NCI-H1930 (cell line): ENCODE results near the gene COL18A1.
A peak's percentile ranks its signal among the peaks of the same experiment; 100 is the strongest.

ENCODE experiments used
- DNase-seq, 2 experiments: peaks; one replicate each; lab custom pipeline; 2025; lab: John Stamatoyannopoulos, UW

Gene COL18A1

GRCh38 chr21:45536301-45537081 lies 131.5 kb downstream of the COL18A1 start:
- no peak for DNase-seq

DNA sequence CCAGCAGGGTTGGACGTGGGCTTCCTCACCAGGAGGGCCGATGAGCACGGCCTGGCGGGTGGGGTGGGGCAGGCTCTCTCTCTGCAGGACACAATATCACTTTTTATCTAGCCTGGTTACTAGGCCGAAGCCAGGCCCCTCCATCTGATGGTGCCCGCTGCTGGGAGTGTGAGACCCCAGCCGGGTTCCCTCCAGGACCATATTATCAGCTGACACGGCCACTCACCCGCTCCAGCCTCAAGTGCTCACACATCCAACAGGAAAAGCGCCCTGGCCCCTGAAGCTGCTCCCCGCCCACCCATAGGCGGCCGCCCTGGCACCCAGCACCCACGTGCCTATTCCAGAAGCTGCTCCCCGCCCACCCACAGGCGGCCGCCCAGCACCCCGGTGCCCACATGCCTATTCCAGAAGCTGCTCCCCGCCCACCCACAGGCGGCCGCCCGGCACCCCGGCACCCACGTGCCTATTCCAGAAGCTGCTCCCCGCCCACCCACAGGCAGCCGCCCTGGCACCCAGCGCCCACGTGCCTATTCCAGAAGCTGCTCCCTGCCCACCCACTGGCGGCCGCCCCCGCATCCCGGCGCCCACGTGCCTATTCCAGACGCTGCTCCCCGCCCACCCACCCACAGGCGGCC lies 132.3 kb downstream of the COL18A1 start:
- no peak for DNase-seq

- DNase-seq: no peak
Observed at GRCh38 chr21:45537746-45538291, 132.9 kb downstream of the COL18A1 start.

- DNase-seq: no peak
Observed at GRCh38 chr21:45538381-45539045, 133.5 kb downstream of the COL18A1 start.

DNA sequence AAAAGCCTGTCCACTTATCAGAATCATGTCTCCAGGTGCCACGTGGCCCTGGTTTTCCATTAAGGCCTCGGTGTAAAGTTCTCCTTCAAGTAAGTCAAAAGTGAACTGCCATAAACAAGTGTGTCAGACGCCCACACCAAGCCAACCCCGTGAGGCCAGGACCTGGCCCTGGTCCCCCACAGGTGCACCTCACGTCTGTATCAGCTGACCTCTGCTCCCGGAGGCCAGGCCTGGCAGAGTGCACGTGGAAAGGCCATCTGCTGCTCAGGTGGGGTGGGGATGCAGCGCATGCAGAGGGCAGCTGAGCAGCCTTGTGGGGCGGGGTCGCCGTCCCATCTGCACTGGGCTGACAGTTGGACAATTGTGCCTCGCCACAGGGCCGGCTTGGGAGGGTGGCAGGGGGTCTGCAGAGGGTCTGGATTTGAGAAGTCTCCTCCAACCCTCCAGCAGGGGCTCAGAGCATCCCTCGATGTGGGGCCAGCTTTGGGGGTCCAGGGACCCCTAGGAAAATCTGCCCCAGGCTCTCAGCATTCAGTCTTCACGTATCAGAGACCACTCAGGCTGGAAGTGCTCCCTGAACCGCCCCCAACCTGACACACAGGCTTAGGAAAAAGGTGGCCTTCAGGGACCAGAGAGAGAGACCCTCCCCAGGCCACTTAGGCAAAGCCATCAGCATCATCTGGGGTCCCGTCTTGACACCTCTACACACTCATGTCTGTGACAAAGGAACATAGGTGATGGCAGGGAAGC lies 134.3 kb downstream of the COL18A1 start:
- DNase-seq: no peak

GRCh38 chr21:45539796-45540600 lies 135.0 kb downstream of the COL18A1 start:
- DNase-seq: no peak

GRCh38 chr21:45540601-45540970 lies 135.6 kb downstream of the COL18A1 start:
- DNase-seq: no peak

GRCh38 chr21:45541221-45542039 lies 136.5 kb downstream of the COL18A1 start:
- DNase-seq: peak in 1 of 2 experiments; percentile 23

GRCh38 chr21:45542242-45542666 lies 137.3 kb downstream of the COL18A1 start, which contains the start of gene SLC19A1:
TSS of gene SLC19A1 (minus strand) at chr21:45542440. CDS start at chr21:45537959, 4,481 bp downstream.
- DNase-seq: peak; percentile 14 to 75

GRCh38 chr21:45542667-45543370 lies 137.9 kb downstream of the COL18A1 start:
- DNase-seq: no peak

- no peak for DNase-seq
Observed at GRCh38 chr21:45543371-45543709, 138.4 kb downstream of the COL18A1 start.

DNA sequence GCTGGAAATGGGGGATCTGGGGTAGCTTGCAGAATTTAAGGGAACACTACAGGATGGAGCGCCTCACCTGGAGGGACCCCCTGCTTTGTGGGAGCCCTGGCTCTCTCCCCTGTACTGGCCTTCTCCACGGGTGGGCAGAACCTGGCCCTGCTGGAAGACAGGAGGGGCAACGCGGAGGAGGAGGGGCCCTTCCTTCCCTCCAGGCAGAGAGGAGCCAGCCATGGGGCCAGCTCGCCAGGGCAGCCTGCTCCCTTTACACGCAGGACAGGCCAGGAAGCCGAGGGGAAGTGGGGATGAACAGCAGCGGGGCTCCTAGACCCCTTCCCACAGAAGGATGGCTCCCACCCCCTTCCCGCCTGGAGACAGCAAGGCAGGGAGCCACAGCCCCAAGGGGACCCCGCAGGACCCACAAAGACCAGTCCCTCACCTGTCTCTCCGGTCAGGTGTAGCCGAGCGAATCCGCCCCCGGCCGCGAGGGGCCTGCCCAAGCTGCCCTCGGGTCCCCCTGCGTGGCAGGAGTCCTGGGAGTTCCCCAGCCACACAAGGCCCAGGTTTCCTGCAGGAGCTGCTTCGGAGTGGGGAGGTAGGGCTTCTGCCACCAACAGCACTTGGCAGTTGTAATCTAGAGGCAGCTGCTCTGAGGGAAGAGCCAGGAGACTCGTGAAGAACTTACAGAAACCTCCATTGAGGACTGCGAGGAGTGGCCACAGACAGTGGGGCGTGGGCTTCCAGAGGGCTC lies 138.9 kb downstream of the COL18A1 start:
- no peak for DNase-seq

DNA sequence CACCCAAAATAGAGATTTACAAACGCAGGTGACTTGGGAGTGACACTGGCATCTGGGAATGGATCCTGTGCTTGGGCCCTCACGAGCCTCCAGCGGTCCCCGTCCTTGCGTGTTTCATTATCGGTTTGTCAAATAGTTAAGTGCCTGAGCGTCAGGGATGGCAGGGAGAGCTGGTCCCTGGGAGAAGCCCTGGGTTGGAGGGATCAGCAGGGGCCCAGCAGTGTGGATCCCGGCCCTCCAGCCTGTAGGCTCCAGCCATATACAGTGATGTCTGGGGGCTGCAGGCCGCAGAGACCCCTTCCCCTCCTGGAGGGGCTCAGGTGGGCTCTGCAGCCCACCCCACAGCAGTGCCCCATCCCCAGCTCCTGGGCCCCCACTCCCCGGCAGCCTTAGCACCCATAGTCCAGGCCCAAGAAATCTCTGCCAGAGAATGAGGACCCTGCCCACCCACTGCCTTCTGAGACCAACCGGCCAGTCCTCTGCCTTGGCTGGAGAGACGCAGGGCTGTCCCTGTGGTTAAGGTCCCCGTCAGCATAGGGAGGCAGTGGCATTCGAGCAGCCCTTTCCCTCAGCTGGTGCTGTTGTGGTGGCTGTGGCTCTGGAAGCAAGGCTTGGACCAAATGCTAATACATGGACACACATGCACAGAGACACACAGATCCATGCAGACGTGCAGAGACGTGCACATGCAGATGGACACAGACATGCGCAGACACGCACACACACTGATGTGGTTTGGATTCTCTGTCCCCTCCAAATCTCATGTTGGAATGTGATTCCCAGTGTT lies 139.7 kb downstream of the COL18A1 start:
- no peak for DNase-seq

DNA sequence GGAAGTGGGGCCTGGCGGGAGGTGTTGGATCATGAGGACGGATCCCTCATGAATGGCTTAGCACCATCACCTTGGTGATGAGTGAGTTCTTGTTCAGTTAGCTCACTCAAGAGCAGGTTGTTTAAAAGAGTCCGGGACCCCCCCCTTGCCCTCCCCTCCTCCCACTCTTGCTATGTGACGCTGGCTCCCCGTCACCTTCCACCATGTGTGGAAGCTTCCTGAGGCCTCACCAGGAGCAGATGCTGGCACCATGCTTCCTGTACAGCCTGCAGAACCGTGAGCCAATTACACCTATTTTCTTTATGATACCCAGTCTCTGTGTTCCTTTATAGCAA lies 140.2 kb downstream of the COL18A1 start:
- DNase-seq: no peak

DNA sequence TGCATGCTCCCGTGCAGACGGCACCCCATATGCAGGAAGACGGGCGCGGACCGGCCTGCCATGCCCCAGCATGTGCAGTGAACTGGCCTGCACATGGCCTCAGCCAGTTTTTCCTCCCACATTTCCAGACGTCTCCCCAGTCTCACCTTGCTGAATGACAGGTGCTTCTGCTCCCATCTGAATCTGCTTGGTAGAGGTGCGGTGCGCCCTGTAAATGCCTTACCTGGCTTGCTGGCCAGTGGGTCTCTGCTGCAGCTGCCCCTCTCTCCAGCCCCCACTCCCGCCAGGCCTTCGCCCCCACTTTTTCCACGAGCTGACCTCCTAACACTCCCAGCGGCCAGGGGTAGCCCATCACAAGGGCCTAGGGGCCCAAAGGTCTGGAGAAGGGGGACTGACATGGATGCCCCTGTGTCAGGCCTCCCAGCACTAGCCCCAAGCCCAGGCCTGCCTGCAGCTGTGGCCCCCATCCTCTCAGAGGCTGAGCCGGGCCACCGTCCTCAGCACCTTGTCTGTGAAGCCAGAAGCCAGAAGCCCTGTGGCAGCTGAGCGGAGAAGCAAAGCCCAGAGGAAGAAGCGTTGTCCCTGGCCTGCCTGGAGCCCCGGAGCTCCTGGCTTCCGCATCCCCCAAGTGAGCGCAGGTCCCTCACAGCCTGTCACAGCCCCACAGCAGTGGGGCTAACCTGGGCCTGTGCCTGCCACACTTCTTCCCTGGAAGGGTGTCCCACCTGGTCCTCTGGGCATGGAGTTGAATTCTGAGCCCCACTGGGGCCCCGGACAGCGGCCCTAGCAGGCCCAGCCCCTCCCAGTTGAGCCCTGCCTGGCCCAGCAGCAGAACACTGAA lies 140.9 kb downstream of the COL18A1 start:
- no peak for DNase-seq

DNA sequence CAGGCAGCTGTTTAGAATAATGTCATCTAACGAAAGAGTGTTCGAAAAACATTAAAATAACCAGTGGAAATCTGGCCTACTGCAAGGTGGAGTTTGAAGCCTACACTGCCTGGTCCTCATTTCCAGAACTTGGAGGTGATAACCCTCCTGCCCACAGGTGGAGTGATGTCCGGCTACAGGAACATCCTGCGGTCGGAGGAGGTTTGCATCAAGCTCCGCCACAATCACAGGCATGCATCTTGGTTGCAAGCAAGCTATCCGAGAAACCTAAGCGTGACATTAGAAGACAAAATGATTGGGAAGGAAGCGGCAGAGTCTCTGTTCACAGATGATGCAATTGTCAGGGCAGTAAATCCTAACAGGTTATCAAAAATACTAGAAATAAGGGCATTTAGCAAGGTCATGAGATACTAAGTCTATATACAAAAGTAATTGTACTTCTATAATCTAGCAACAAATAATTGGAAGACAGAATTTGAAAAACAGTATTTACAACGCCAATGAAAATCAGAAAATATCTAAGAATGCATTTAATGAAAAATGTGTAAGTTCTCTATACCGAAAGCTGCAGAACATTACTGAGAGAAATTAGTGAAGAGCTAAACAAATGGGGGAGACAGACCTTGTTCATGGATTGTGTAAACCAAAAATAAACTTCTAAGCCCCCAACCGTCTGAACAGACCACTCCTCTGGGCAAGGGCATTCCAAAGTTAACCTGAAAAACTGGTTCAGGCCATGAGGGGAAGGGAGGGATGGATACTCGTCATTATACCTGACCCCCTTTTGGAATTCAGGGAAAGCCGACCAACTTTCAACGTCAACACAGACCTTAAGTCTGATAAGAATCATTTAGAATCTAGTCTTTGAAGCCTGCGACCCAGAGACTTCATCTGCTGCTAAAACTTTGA lies 141.9 kb downstream of the COL18A1 start:
- no peak for DNase-seq
